A549 (cell line): ENCODE results near the gene SNAI3. TPM values are rescaled to one million over a fixed set of nuclear protein-coding genes. Genes with fewer than 3 reads are reported as not detected.

Source experiments
- ATAC-seq, 2 experiments: fragments of 200-7000 bp in 1 of 2; fragments of >200 bp in 1 of 2; cut with Nextera tagmentation in 1 of 2; cut with Tn5 transposase in 1 of 2; 3 replicates each; pipeline versions ENCODE4 v1.8.0 to v1.9.1; 2018 to 2020; ENCODE audit warnings: mild to moderate bottlenecking in 1 of 2, moderate library complexity in 1 of 2
- CTCF ChIA-PET: fragments of 300-600 bp; sonication (Branson Sonifier 250); formaldehyde crosslinking; extraction: SDS; loops from one replicate; lab custom pipeline; 2021; ENCODE audit warnings: antibody characterized with exemption, inconsistent platforms; lab: Yijun Ruan, JAX
- POLR2A ChIA-PET: fragments of 350-600 bp; formaldehyde crosslinking; extraction: SDS; loops from one replicate; lab custom pipeline; 2021; ENCODE audit warnings: antibody characterized with exemption, inconsistent platforms; lab: Yijun Ruan, JAX
- DNase-seq, 2 experiments: peaks; one replicate each; pipeline versions ENCODE4 v3.0.0 to v3.0.0-alpha.2; 2011 to 2016; ENCODE audit warnings: low read depth in 1 of 2, low spot score in 1 of 2
- FAIRE-seq: peaks from 2 replicates; lab custom pipeline; 2011; peaks lifted over from hg19 to GRCh38; lab: Jason Lieb, UNC
- H3K27ac ChIP-seq, 2 experiments: fragments of >200 bp; sonication (Bioruptor Twin); formaldehyde crosslinking; 3 replicates each; pipeline ENCODE4 v1.5.1; 2016 to 2017
- H3K4me1 ChIP-seq: fragments of >200 bp; sonication (Bioruptor Twin); formaldehyde crosslinking; 3 replicates; pipeline ENCODE4 v1.6.1; 2016
- H3K4me2 ChIP-seq: fragments of >200 bp; sonication (Bioruptor Twin); formaldehyde crosslinking; 3 replicates; pipeline ENCODE4 v1.6.1; 2016
- H3K4me3 ChIP-seq: fragments of >200 bp; sonication (Bioruptor Twin); formaldehyde crosslinking; 3 replicates; pipeline ENCODE4 v1.5.1; 2016
- H3K9me3 ChIP-seq: fragments of >200 bp; sonication (Bioruptor Twin); formaldehyde crosslinking; 3 replicates; pipeline ENCODE4 v1.6.1; 2016
- ATOH8 ChIP-seq: fragments of 250-450 bp; sonication (Bioruptor Pico); IDR thresholded peaks from 2 replicates; pipeline ENCODE4 v1.5.0; 2020; ENCODE audit warnings: low read depth, mild to moderate bottlenecking, moderate library complexity
- E2F6 ChIP-seq: IDR thresholded peaks from 2 replicates; pipeline ENCODE4 v1.6.1; 2012; ENCODE audit warnings: low read depth, borderline replicate concordance
- FOXS1 ChIP-seq: fragments of 250-450 bp; sonication (Bioruptor Pico); IDR thresholded peaks from 2 replicates; pipeline ENCODE4 v1.5.0; 2020; ENCODE audit warnings: mild to moderate bottlenecking, moderate library complexity
- HDAC2 ChIP-seq: fragments of 200-600 bp; sonication (generic); IDR thresholded peaks from 2 replicates; pipeline ENCODE4 v1.6.1; 2016
- HEYL ChIP-seq: fragments of 250-450 bp; sonication (Bioruptor Pico); IDR thresholded peaks from 2 replicates; pipeline ENCODE4 v1.8.0; 2021; ENCODE audit warnings: mild to moderate bottlenecking, moderate library complexity
- HOXB5 ChIP-seq: fragments of 250-450 bp; sonication (Bioruptor Pico); IDR thresholded peaks from 2 replicates; pipeline ENCODE4 v1.5.0; 2020; ENCODE audit warnings: mild to moderate bottlenecking, moderate library complexity
- MAFK ChIP-seq: fragments of 450-650 bp; IDR thresholded peaks from 2 replicates; pipeline ENCODE4 v1.6.1; 2014; ENCODE audit not compliant: partially characterized antibody
- MAX ChIP-seq: IDR thresholded peaks from 2 replicates; pipeline ENCODE4 v1.6.1; 2012
- MAZ ChIP-seq: fragments of 150-350 bp; IDR thresholded peaks from 2 replicates; pipeline ENCODE4 v1.6.1; 2014; ENCODE audit warnings: antibody characterized with exemption, low read depth, low read length, borderline replicate concordance
- MYC ChIP-seq: IDR thresholded peaks from 2 replicates; pipeline ENCODE4 v1.6.1; 2012; ENCODE audit warnings: mild to moderate bottlenecking, inconsistent platforms, low read length, improper control_type of control experiment, borderline replicate concordance
- NR3C1 ChIP-seq: fragments of >200 bp; sonication (Bioruptor Twin); formaldehyde crosslinking; IDR thresholded peaks from 3 replicates; pipeline ENCODE4 v1.6.1; 2017
- POLR2A ChIP-seq: IDR thresholded peaks from 2 replicates; pipeline ENCODE4 v1.6.1; 2012; ENCODE audit warnings: mild to moderate bottlenecking, low read length
- RNF2 ChIP-seq: fragments of 200-600 bp; sonication (generic); IDR thresholded peaks from 2 replicates; pipeline ENCODE4 v1.6.1; 2016; ENCODE audit warnings: low read depth, mild to moderate bottlenecking, antibody characterized with exemption, moderate library complexity, borderline replicate concordance
- TFCP2L1 ChIP-seq: fragments of 250-450 bp; sonication (Bioruptor Pico); IDR thresholded peaks from 2 replicates; pipeline ENCODE4 v1.5.0; 2021; ENCODE audit warnings: mild to moderate bottlenecking
- USF2 ChIP-seq: fragments of 450-650 bp; IDR thresholded peaks from 2 replicates; pipeline ENCODE4 v1.6.1; 2014; ENCODE audit warnings: antibody characterized with exemption
- ZC3H11A ChIP-seq: fragments of 450-650 bp; IDR thresholded peaks from 2 replicates; pipeline ENCODE4 v1.6.1; 2014; ENCODE audit warnings: antibody characterized with exemption, mild to moderate bottlenecking
- ZNF302 ChIP-seq: fragments of 250-450 bp; sonication (Bioruptor Pico); IDR thresholded peaks from 2 replicates; pipeline ENCODE4 v1.9.0; 2021; ENCODE audit warnings: inconsistent platforms, mild to moderate bottlenecking, moderate library complexity
- ZSCAN20 ChIP-seq: fragments of 250-450 bp; sonication (Bioruptor Pico); IDR thresholded peaks from 2 replicates; pipeline ENCODE4 v1.8.0; 2022; ENCODE audit warnings: mild to moderate bottlenecking, moderate library complexity
- WGBS: methylation state at CpG from one replicate; pipeline ENCODE4 v1.1.6; 2017; ENCODE audit errors: missing lambda C conversion rate; 5-methylcytosine and 5-hydroxymethylcytosine counted together
- polyA minus RNA-seq: library from RNA; depleted of rRNA, polyadenylated mRNA; stranded (reverse); fragments of >200 nt; gene quantifications from 2 replicates; pipeline ENCODE4 v1.2.3, GENCODE V29; 2011; rRNA and poly(A)+ RNA removed
- polyA plus RNA-seq, 4 experiments: library from polyadenylated mRNA; depleted of rRNA in 3 of 4; stranded (reverse); fragments of >200 nt; fragmentation: RNase III in 1 of 4; extraction: RNeasy Plus Mini Kit Qiagen cat#74134 plus additional on column Dnase treatment in 1 of 4; gene quantifications; 2 replicates in 3 of 4; 3 replicates in 1 of 4; pipeline ENCODE4 v1.2.3, GENCODE V29; 2011 to 2017

SNAI3 gene
- polyA plus RNA-seq (2011; rRNA removed), result not detected in 2 replicates
- 0.05 TPM in 1 of 2 replicates, not detected in the other for polyA plus RNA-seq (2012; cell fraction: cytosol; rRNA removed)
- 0.07 TPM in 1 of 2 replicates, not detected in the other for polyA plus RNA-seq (2012; cell fraction: nucleus; rRNA removed)
- polyA plus RNA-seq (2017; fragmentation: RNase III; extraction: RNeasy Plus Mini Kit Qiagen cat#74134 plus additional on column Dnase treatment), result 0.05 to 0.08 TPM in 2 of 3 replicates, not detected in the other
- not detected in 2 replicates for polyA minus RNA-seq

- Histone ChIP-seq H3K27ac (peak within 1 kb of the TSS; percentile 39 to 75; a peak in 3 of 6 replicates), H3K4me3 (peak within 1 kb of the TSS; percentile 75), H3K9me3 (no peaks in the 10 kb centered on the region), H3K4me2 (peak within 1 kb of the TSS; percentile 100), H3K4me1 (peaks cover 16% of the 10 kb centered on the region; the same call in 2 of the 3 replicates)
- WGBS, result 17% methylated on average over 29 of the region's 65 CpGs
- POLR2A ChIA-PET, result no interaction called here
- CTCF ChIA-PET, result interaction anchor here (0.6 to 2.2 kb wide), 12 partner anchors 9 to 746 kb away, joined by 3 to 8 read pairs (median 4); no protein-coding TSS in a partner anchor
- no peak for FAIRE-seq
- DNase-seq, result peak; percentile 63 to 89
- ATAC-seq, result peak; percentile 81 to 93
- TF ChIP-seq HDAC2 (no peak), ZNF302 (no peak), MAX (peak; percentile 60), E2F6 (peak; percentile 41; the same call in 1 of the 2 replicates)
These were observed at the start of gene SNAI3 for GRCh38 chr16:88686439-88687253. TSS of gene SNAI3 (minus strand) at chr16:88686507. CDS start at chr16:88686406, 101 bp downstream.

- no peak for TF ChIP-seq MAZ
- no peak for TF ChIP-seq ZC3H11A
- no peak for TF ChIP-seq MYC
- no peak for TF ChIP-seq HDAC2
- TF ChIP-seq MAFK, result no peak
- no peak for TF ChIP-seq TFCP2L1
- TF ChIP-seq ATOH8 (CRISPR knock-in tag), result no peak
- H3K4me1 ChIP-seq, result peaks cover 11% of the 10 kb centered on the region
- POLR2A ChIA-PET, result no interaction called here
- ATAC-seq (no peak), FAIRE-seq (no peak), DNase-seq (no peak)
- CTCF ChIA-PET, result interaction anchor here (0.7 to 21.2 kb wide), 9 partner anchors 14 to 432 kb away, joined by 3 to 596 read pairs (median 28); partner anchors contain the start of genes APRT, CTU2 and RNF166
- H3K4me3 ChIP-seq, result no peak overlapping the region
- no peak overlapping the region for H3K27ac ChIP-seq
- 97% methylated on average over 16 of the region's 21 CpGs for WGBS
- H3K4me2 ChIP-seq, result no peak overlapping the region
- no peaks in the 10 kb centered on the region for H3K9me3 ChIP-seq
These were observed 49.8 kb upstream of the SNAI3 start for GRCh38 chr16:88736088-88736487.

- WGBS, result no CpG with 5 or more reads among the region's 10 CpGs
- DNase-seq, result no peak
- POLR2A ChIA-PET, result no interaction called here
- Histone ChIP-seq H3K4me1 (peaks cover 11% of the 10 kb centered on the region), H3K9me3 (no peaks in the 10 kb centered on the region), H3K4me2 (no peak overlapping the region), H3K4me3 (no peak overlapping the region), H3K27ac (no peak overlapping the region)
- ATAC-seq, result no peak
- TF ChIP-seq HEYL (CRISPR knock-in tag) (no peak), POLR2A (no peak), RNF2 (no peak), MAX (no peak)
- no peak for FAIRE-seq
- CTCF ChIA-PET, result interaction anchor here (0.7 to 21.2 kb wide), 9 partner anchors 13 to 432 kb away, joined by 3 to 596 read pairs (median 28); partner anchors contain the start of genes APRT, CTU2 and RNF166
These were observed 49.3 kb upstream of the SNAI3 start for GRCh38 chr16:88735616-88736015.

GRCh38 chr16:88735121-88735520, 48.8 kb upstream of the SNAI3 start:
- H3K4me2 ChIP-seq, result no peak overlapping the region
- CTCF ChIA-PET, result interaction anchor here (1.3 to 21.2 kb wide), 5 partner anchors 13 to 433 kb away, joined by 3 to 596 read pairs (median 49); partner anchors contain the start of genes CTU2 and RNF166
- no peak overlapping the region for H3K27ac ChIP-seq
- H3K4me3 ChIP-seq, result no peak overlapping the region
- WGBS, result 89% methylated on average over 13 of the region's 16 CpGs
- DNase-seq, result no peak
- TF ChIP-seq MAZ, result no peak
- no peak for TF ChIP-seq NR3C1
- no peak for TF ChIP-seq POLR2A
- TF ChIP-seq ZSCAN20, result no peak
- TF ChIP-seq HOXB5 (CRISPR knock-in tag), result no peak
- TF ChIP-seq USF2, result no peak
- TF ChIP-seq FOXS1 (CRISPR knock-in tag), result no peak
- no peaks in the 10 kb centered on the region for H3K9me3 ChIP-seq
- ATAC-seq, result no peak
- H3K4me1 ChIP-seq, result peaks cover 11% of the 10 kb centered on the region
- POLR2A ChIA-PET, result no interaction called here
- no peak for FAIRE-seq
